Measurements from ENCODE around the gene AOAH.

DNA sequence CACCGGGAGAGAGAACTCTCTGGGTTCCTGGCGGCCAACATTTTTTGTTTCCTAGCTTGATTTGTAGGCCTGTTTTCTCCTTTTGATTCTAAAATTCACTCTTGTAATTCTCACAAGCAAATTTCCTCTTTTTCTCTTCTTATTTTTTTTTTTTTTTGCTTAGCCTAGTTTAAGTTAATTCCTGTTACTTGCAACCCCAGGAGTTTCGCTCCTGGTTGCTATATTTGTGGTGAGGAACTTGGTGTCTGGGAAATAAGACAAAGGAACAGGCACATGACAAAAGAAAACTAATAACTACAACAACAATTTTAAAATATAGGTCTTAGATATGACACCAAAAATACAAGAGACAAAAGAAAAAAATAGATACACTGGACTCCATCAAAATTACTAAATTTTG, 6.7 kb downstream of the AOAH start:
- TF ChIP-seq CTCF (IDR thresholded peaks at IDR 0.05) (no peak), POLR2AphosphoS5 (IDR thresholded peaks at IDR 0.05) (no peak)
